ENCODE data around the gene APPBP2.

DNA sequence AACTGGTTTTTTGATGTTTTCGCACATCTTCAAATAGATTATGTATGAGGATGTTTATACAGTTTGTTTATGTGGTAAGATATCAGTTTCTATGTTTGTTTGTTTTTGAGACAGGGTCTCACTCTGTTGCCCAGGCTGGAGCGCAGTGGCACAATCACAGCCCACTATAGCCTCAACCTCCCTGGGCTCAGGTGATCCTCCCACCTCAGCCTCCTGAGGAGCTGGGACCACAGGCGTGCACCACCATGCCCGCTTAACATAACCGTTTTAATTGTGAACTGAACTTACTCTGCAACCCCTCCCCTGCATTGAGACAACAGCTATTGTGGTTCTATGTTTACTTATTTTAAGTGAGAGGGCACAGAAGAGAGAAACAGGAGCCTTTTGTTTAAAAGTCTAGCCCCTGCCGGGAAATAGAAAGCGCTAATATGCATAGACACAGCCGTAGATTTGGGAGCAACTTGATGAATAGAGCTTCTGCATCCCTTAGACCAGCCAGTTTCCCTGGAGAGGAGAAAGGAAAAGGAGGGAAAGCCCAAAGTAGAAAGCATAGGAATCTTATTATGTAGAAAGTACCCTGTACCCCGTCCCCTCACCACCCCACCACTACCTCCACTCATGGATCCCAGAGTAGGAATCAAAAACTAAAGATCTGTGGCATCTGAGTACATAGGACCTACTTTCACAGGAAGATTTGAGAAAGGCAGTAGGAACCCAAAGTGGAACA lies 19.6 kb upstream of the APPBP2 start:
- TF ChIP-seq, protein P1, sequence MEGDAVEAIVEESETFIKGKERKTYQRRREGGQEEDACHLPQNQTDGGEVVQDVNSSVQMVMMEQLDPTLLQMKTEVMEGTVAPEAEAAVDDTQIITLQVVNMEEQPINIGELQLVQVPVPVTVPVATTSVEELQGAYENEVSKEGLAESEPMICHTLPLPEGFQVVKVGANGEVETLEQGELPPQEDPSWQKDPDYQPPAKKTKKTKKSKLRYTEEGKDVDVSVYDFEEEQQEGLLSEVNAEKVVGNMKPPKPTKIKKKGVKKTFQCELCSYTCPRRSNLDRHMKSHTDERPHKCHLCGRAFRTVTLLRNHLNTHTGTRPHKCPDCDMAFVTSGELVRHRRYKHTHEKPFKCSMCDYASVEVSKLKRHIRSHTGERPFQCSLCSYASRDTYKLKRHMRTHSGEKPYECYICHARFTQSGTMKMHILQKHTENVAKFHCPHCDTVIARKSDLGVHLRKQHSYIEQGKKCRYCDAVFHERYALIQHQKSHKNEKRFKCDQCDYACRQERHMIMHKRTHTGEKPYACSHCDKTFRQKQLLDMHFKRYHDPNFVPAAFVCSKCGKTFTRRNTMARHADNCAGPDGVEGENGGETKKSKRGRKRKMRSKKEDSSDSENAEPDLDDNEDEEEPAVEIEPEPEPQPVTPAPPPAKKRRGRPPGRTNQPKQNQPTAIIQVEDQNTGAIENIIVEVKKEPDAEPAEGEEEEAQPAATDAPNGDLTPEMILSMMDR (IDR thresholded peaks at IDR 0.05), result no peak
- TF ChIP-seq POLR2AphosphoS5 (IDR thresholded peaks at IDR 0.05; ENCODE audit: low read depth, low read length) (no peak), TAF1 (IDR thresholded peaks at IDR 0.05; ENCODE audit: borderline replicate concordance, low read depth, low read length) (no peak), TEAD4 (IDR thresholded peaks at IDR 0.05; ENCODE audit: borderline replicate concordance, insufficient read depth) (no peak), EP300 (IDR thresholded peaks at IDR 0.05; ENCODE audit: borderline replicate concordance in 1 of 2, low read depth in 1 of 2, low read length in 1 of 2) (no peak), FOXJ3 (CRISPR knock-in tag; IDR thresholded peaks at IDR 0.05) (no peak), GABPA (IDR thresholded peaks at IDR 0.05; ENCODE audit: low read depth) (no peak), RCOR1 (IDR thresholded peaks at IDR 0.05; ENCODE audit: low read length) (no peak), SMC3 (IDR thresholded peaks at IDR 0.05; ENCODE audit: low read depth, low read length) (no peak)
- TF ChIP-seq, protein P2, sequence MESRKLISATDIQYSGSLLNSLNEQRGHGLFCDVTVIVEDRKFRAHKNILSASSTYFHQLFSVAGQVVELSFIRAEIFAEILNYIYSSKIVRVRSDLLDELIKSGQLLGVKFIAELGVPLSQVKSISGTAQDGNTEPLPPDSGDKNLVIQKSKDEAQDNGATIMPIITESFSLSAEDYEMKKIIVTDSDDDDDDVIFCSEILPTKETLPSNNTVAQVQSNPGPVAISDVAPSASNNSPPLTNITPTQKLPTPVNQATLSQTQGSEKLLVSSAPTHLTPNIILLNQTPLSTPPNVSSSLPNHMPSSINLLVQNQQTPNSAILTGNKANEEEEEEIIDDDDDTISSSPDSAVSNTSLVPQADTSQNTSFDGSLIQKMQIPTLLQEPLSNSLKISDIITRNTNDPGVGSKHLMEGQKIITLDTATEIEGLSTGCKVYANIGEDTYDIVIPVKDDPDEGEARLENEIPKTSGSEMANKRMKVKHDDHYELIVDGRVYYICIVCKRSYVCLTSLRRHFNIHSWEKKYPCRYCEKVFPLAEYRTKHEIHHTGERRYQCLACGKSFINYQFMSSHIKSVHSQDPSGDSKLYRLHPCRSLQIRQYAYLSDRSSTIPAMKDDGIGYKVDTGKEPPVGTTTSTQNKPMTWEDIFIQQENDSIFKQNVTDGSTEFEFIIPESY (IDR thresholded peaks at IDR 0.05; ENCODE audit: borderline replicate concordance, low read depth), result no peak
- TF ChIP-seq, protein P3, sequence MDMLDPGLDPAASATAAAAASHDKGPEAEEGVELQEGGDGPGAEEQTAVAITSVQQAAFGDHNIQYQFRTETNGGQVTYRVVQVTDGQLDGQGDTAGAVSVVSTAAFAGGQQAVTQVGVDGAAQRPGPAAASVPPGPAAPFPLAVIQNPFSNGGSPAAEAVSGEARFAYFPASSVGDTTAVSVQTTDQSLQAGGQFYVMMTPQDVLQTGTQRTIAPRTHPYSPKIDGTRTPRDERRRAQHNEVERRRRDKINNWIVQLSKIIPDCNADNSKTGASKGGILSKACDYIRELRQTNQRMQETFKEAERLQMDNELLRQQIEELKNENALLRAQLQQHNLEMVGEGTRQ (IDR thresholded peaks at IDR 0.05; ENCODE audit: borderline replicate concordance, low read depth, low read length), result no peak
